LNCAP (cell line): ENCODE measurements around the gene PRR15.

Experiments used
- TF ChIP-seq, protein P1 (sequence below): fragments of 450-650 bp; IDR thresholded peaks from 2 replicates; pipeline ENCODE4 v1.5.1; 2017; ENCODE audit warnings: mild to moderate bottlenecking

The PRR15 gene, protein sequence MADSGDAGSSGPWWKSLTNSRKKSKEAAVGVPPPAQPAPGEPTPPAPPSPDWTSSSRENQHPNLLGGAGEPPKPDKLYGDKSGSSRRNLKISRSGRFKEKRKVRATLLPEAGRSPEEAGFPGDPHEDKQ

DNA sequence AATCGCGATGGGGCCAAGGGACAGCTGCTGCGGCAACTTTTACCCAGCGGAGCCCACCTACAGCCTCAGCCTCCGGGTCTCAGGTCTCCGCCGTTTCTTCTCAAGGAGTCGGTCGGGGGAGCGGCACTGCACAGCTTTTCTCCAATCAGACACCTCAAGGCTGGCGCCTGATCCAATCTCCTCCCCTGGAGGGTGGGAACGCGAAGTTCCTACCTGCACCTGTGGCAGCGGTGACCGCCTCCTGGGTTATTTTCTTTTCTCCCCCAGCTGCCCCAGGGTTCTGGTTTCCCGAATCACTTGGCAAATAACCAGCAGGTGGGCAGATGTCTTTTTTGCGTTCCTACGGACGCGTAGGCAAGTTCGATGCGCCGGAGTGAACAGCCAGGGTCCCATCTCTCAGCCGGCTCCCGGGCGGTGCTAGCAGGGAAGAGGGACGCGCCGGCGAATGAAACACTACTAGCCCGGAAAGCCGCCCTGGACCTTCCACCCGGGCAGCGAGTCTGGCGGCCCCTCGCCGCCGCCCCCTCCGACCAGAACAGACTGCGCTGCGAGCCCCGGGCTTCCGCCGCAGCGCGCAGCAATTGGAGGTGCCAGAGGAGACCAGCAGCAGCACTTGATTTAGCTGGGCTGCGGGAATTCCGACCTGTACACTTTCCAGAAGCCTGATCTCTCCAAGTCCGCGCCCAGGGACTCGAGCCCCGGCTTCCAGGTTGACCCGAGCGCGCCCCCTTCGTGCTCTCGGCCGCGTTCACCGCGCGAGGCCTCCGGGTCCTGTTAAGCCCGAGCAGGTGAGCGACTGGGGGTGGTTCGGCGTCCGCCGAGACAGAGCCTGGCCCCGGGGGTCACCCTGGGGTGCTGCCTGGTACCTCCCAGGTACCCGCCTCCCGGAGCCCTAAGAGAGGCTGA is at the start of gene PRR15:
TSS of gene PRR15 (plus strand) at position 246 of the 906 bp plus-strand sequence. CDS start 2,495 bp downstream, outside the sequence.
- TF ChIP-seq, protein P1, sequence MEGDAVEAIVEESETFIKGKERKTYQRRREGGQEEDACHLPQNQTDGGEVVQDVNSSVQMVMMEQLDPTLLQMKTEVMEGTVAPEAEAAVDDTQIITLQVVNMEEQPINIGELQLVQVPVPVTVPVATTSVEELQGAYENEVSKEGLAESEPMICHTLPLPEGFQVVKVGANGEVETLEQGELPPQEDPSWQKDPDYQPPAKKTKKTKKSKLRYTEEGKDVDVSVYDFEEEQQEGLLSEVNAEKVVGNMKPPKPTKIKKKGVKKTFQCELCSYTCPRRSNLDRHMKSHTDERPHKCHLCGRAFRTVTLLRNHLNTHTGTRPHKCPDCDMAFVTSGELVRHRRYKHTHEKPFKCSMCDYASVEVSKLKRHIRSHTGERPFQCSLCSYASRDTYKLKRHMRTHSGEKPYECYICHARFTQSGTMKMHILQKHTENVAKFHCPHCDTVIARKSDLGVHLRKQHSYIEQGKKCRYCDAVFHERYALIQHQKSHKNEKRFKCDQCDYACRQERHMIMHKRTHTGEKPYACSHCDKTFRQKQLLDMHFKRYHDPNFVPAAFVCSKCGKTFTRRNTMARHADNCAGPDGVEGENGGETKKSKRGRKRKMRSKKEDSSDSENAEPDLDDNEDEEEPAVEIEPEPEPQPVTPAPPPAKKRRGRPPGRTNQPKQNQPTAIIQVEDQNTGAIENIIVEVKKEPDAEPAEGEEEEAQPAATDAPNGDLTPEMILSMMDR, result no peak

DNA sequence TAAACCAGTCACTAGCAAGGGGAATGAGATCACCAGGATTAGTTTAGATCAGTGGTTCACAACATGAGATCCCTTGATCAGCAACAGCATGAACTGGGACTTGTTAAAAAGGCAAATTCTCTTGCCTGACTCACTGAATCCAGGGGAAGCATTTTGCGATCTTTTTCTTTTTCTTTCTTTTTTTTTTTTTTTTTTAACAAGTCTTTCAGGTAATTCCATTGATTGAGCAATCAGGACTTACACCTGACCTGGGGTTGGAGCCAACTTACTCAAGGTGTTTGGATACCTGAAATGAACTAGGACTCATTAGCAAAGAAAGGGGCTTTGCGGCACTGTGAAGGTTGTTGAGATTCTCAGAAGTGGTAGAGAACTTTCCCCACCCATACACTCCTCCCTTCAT is 47.1 kb upstream of the PRR15 start:
- TF ChIP-seq, protein P1, result no peak

DNA sequence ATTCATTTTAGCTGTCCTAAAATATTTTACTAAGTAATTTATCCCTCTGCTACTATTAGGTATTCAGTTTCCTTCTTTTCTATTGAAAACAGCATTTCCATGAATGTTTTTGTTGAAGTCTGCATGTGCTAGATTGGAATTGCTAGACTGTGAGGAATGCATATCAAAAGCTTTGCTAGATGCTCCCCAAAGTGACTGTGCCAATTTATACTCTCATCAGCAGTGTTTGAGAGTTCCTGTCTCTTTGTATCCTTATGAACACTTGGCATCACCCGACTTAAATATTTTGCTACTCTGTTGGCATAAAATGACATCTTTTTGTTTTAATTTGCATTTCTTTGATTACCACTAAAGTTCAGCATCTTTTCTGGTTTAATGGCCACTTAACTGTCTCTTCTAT is 45.0 kb upstream of the PRR15 start:
- TF ChIP-seq, protein P1, result no peak

DNA sequence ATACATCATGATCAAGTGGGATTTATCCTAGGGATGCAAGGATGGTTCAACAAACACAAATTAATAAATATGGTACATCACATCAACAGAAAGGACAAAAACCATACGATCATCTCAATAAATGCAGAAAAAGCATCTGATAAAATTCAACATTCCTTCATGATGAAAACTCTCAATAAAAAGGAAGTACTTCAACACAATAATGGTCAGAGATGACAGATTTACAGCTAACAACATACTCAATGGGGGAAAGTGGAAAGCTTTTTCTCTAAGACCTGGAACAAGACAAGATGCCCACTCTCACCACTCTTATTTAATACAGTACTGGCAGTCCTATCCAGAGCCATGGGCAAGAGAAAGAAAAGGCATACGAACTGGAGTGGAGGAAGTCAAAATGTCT is 39.9 kb upstream of the PRR15 start:
- TF ChIP-seq, protein P1, result no peak

DNA sequence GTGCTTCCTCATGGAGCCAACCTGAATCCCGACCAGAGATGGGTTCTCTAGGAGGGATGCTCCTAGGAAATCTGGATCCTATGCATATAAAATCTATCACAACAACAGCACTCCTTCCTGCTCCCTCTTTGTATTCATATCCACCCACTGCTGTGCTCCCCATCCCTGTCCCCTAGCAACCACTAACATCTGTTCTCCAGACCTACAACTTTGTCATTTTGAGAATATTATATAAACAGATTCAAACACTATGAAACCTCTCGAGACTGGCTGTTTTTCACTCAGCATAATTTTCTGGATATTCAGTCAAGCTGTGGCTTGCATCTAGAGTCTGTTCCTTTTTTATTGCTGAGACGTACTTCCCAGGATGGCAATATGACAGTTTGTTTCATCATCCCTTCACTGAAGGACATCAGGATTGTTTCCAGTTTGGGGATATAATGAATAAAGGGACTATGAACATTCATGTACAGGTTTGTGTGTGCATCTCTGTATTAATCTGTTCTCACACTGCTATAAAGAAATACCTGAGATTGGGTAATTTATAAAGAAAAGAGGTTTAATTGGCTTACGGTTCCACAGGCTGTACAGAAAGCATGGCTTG is 36.0 kb upstream of the PRR15 start:
- TF ChIP-seq, protein P1, result no peak

DNA sequence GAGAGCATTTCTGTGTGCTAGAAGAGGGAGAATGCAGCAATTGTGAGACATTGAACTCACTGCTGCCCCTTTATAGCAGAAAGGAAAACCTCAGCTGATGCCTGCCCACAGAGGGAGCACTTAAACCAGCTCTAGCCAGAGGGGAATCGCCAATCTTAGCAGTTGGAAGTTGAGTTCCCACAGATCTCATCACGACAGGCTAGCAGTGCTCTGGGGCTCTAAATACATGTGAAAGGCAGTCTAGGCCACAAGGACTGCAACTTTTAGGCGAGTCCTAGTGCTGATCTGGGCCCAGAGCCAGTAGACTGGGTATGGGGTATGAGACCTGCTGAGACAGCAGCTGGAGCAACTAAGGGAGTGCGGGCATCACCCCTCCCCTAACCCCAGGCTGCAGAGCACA is 25.2 kb upstream of the PRR15 start:
- TF ChIP-seq, protein P1, result no peak

DNA sequence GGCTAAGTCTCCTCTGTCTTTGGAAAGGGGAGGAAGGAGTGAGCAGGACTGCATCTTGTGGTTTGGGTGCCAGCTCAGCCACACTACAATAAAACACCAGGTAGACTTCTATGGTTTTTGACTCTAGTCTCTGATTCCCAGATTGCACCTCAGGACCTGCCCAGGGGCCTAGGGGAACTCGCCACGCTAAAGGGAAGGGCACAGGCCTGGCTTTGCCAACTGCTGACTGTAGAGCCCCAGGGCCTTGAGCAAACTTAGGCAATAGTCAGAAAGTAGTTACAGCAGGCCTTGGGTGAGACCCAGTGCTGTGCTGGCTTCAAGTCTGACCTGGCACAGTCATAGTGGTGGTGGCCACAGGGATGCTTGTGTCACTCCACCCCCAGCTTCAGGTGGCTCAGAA is 24.2 kb upstream of the PRR15 start:
- TF ChIP-seq, protein P1, result no peak
